Iris pigment epithelial cell (primary cell): ENCODE results near the gene NUP107.

Experiments
- DNase-seq: peaks from one replicate; pipeline ENCODE4 v3.0.0-alpha.2; 2011; ENCODE audit warnings: low read depth

The NUP107 gene

DNA sequence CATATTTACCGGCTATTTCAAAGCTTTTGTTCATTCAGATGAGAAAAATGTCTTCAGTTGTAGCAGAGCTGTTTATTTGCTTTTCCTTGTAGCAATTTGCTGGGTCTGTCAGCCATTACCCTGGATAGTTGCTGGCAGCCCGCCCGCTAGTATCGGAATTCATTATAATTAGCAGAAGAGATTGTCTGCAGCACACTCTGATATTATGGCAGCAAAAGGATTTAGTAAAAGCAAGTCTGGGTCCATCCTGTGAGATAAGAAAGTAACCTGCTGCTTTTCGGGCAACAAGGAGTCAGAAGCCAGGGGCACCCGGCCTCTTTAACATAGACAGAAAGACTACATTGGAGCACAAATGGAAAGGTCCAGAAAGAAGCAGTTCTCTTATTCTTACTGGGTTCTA lies 53.1 kb downstream of the NUP107 start:
- DNase-seq = no peak

DNA sequence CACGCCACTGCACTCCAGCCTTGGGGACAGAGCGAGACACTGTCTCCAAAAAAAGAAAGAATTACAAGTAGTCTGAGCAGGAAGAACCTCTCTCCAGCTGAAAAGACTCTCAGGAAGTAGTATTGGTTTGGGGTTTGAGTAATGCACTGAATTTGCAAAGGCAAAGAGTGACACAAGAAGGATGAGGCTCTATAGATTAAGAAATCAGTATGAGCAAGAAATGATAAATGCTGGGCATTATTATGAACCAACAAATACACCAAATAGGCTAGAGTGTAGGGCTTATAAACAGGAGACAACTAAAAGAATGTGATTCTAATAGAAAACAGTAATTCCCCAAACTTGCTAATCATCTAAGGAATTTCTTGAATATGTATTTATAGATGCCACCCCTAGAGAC lies 56.6 kb downstream of the NUP107 start:
- DNase-seq = peak; percentile 18

DNA sequence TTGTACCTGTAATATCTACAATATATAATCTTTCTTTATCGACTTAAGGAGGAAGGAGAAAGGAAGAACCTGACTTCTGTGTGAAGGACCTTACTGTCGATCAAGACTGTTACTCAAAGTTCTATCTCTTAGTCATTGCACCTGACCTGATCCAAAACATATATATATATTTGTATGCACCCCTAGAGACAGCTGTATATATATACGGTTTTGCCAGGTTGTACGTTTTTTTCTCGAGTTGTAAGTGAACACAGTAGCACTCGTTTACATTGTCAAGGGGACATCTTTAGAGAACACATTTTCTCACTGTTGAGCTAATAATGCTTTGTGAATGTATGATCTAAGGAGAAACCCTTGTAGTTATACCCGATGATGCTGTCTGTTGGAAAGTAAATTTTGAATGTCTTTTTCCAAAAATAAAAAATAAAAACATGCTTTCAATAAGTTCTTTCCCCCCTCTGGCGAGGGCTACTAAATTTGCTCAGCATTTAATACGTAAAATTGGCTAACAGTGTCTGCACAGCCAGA lies 58.7 kb downstream of the NUP107 start:
- no peak for DNase-seq

DNA sequence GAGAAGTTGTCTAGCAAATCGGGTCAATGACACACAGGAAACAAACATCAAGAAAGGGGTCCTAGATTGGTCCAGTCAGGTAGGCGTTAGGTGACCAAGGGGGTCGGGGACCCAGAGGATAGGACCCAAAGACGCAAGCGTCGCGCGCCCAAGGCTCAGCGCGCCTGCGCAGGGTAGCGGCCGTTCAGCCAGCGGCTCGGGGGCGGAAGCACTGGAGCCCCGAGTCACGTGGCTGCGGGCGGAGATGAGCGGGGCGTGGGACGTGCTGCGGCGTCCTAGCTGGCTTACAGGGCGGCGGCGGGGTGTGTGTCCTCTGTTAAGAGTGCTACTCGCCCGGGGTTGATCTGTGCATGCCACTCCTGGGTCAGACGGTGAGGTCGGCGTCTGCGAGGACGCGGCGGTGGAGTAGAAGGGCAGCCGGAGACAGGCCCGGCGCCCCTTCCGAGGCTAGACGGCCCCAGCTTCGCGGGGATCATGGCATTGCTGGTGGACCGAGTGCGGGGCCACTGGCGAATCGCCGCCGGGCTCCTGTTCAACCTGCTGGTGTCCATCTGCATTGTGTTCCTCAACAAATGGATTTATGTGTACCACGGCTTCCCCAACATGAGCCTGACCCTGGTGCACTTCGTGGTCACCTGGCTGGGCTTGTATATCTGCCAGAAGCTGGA lies 59.3 kb downstream of the NUP107 start, which contains the start of gene SLC35E3:
SLC35E3 (plus strand) TSS at position 273 of the 668 bp plus-strand sequence; CDS start at position 475, 202 bp downstream.
- peak; percentile 89 for DNase-seq

DNA sequence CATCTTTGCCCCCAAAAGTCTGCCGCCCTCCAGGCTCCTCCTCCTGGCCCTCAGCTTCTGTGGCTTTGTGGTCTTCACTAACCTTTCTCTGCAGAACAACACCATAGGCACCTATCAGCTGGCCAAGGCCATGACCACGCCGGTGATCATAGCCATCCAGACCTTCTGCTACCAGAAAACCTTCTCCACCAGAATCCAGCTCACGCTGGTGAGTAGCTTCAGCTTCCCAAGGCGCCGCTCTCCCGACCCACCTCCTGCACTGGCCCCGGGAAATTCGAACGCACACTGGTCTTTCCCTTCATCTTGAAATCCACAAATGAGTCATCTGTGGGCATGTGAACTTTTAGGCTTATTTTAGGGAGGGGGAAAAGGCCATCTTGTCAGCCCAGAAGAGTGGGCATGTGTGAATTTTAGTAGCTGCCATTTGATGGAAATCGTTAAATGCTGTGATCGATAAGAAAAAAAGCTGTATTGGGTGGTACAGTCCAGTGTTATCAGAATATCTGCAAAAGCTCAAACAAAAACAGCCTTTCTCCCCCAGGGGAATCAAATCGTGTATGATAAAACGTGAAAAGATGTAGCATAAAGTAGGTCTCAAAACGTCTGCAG lies 59.9 kb downstream of the NUP107 start:
- DNase-seq = peak; percentile 80

DNA sequence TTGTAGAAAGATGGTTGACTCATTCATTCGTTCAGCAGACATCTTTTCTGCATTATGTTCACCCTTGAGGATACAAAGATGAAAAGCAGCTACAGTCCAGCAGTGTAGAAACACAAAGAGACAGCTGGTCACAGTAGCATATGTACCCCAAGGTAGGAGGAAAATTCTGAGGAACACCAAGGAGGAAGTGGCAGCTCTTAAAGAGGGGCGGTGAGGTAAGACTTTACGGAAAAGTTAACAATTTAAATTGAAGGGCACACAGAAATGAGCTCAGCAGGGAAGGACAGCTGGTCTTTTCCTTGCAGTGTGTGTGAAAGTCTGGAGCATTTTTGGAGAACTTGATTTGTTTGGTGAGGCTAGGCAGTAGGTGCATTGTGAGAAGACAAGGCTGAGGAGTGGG lies 62.7 kb downstream of the NUP107 start:
- DNase-seq = no peak

DNA sequence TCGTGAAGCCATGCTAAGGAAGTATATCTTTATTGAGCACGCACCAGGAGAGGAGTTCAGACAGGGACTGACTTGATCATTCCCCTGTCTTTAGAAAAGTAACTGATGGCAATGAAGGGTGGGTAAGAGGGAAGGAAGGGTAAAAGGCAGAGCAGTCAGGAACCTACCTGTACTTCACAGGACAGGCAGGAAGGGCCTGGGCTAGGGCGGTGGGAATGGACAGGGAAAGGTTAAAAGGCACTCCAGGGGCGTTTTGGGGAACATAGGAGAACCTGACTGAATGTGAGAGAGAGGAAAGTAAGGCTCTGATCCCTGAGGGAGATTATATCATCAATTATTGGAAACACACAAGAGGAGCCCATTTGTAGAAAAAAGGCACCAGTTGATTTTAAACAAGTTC lies 63.1 kb downstream of the NUP107 start:
- DNase-seq = no peak

DNA sequence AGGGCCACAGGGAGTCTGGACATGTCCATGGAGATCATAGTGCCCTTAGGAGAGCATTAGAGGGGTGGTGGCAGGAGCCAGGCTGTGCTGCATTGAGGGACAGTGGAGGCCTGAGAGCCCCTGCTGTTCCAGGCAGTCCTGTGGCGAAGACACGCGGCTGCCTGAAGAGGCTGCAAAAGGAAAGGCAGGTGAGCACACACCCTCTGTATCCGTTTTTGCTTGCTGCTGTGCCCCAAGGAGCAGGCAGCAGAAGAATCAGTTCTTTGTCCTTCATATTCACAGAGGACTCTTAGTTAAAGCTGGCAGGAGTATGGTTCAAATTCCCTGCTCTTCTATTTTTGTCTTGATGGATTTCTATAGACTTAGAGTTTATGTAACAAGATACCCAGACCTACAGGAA lies 63.7 kb downstream of the NUP107 start:
- no peak for DNase-seq

DNA sequence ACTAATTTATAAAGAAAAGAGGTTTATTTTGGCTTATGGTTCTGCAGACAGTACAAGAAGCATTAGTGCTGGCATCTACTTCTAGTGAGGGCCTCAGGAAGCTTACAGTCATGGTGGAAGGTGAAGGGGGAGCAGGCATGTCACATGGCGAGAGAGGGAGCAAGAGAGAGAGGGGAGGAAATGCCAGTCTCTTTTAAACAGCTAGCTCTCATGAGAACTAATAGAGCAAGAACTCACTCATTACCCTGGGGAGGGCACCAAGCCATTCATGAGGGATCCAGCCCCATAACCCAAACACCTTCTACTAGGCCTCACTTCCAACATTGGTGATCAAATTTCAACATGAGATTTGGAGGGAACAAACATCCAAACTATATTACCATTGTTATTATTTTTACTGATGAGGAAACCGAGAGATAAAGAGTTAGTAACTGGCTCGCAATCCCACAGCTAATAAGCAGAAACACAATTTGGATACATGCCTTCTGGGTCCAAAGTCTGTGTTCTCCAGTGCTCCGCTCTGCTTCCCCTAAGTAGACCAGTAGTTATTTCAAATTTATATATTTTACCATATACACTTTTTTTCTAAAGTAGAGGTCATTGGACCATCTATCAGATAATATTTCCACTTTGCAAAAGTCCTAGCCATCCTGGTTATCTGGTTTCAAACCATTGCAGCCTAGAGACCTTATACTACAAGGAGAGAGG lies 68.9 kb downstream of the NUP107 start:
- no peak for DNase-seq

DNA sequence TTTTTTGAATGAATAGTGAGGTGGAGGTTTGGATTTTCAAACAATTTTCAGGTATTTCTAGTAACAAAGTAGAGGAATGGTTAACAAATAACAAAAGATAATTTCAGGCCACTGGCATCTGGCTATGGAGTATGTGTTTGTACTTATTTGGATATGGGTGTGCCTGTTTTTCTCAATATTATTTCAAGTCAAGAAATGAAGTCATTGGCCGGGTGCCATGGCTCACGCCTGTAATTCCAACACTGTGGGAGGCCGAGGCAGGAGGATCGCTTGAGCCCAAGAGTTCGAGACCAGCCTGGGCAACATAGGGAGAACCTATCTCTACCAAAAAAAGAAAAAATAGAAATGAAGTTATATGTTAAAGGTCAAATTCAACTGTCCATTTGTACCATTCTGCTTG lies 73.1 kb downstream of the NUP107 start:
- no peak for DNase-seq

DNA sequence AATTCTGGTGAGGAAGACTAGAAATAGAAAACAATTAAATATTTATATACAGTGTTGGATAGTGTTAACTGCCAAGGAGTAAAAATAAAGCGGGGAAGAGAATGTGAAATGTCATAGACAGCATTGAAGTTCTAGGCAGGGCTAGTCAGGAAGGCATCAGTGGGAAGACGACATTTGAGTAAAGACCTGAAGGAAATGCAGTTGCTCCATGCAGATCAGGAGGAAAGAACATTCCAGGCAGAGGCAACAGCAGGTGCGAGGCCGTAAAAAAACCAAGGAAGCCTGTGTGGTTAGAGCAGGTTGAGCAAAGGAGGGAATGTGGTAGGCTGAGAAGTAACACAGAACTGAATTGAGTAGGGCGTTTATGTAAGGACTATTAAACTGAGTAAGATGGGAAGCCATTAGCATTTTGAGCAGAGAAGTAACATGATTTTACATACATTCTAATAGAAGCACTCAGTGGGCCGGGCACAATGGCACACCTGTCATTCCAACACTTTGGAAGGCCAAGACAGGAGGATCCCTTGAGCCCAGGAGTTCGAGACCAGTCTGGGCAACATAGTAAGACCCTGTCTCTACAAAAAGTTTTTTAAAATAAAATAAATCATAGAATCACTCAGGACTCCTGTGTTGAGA lies 74.1 kb downstream of the NUP107 start:
- DNase-seq = no peak

DNA sequence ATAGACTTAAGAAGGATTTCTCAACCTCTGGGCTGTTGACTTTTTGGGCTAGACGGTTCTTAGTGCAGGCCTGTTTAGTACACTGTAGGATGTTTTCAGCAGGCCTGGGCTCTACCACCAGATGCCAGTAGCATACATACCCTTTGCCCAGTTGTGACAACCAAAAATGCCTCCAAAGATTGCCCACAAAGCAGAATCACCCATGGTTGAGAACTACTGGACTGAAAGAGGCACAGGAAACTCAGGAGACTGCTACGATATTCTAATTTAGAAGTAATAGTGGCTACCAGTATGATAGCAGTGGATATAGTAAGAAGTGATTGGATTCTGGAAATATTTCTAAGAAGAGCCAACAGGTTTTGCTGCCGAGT lies 74.6 kb downstream of the NUP107 start:
- DNase-seq = no peak

DNA sequence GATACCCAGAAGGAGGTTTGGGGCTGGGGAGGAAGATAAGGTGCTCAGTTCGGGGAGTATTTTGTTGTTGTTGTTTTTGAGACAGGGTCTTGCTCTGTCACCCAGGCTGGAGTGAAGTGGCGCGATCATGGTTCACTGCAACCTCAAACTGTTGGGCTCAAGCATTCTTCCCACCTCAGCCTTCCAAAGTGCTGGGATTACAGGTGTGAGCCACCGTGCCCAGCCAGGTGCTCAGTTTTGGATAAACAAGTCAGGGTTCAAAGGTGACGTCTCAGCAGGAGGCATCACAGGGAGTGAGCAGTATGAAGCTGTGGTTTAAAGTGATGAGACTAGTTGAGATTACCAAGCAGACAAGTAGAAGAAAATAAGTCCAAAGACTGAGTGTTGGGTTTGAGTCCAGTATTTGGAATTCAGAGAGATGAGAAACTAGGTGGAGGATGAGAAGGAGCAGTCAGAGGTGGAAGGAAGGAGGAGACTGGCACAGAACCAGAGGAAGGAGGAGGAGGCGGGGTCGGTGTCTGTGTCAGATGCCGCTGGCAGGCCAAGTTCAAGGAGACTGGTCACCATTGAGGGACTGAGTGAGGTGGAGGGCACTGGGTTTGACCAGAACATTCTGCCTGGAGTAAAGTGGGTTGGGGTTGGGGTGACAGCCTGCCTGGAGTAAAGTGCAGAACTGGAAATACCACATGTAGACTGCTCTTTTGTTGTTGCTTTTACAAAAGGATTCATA lies 75.3 kb downstream of the NUP107 start:
- no peak for DNase-seq

DNA sequence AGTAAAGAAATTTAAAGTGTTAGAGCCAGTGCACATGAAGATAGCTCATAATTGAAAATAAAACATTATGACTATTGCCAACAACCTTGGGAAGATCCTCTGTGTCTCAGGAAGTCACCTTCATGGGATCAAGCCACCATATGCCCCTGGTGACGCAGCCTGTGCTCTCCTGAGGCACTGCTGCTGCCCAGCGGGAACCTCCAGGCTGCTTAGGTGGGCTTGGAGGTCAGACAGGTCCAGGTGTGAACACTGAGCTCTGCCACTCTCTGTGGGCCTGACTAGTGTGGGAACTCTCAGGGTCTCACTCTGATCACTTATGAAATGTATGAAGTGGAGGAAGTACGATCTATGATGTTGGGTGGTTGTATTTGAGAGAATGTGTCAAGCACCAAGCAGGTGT lies 75.9 kb downstream of the NUP107 start:
- DNase-seq = no peak

DNA sequence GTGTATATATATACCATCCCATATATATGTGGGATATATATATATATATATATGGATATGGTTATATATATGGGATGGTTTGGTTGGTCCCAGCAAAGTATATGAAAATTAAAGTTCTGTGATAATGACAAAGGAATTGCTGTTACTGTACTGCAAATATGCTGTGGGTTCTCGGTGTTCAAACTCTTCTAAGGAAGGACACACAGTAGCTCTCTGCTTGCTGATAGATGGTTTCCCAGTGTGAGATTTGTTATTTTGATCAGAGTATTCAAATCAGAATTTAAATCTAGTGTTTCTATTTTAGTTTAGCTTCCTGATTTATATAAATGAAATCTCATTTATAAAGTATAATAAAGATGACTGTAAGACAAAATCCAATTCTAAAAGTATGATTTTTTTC lies 78.9 kb downstream of the NUP107 start:
- no peak for DNase-seq

DNA sequence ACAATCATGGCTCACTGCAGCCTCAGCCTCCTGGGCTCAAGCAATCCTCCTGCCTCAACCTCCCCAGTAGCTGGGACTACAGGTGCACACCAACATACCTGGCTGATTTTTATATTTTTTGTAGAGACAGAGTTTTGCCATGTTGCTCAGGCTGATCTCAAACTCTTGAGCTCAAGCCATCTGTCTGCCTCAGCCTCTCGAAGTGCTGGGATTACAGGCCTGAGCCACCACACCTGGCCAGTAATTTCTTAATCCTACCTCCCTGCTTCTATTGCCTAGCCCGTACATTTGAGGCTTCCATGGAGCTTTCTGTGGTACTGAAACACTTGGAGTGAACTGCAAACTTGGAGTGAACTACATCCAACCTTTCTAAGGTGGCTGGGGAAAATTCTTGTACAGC lies 79.9 kb downstream of the NUP107 start:
- DNase-seq = no peak

DNA sequence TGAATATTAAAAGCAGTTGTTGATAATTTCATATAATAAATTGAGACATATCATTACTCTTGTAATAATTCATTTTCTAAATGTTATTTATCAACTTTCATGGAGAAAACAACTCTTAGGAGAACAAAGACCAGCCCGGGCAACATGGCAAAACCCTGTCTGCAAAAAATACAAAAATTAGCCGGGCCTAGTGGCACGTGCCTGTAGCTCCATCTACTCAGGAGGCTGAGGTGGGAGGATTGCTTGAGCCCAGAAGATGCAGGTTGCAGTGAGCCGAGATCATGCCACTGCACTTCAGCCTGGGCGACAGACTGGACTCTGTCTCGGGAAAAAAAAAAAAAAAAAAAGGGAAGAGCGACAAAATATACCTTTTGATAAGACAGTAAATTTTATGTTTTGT lies 80.4 kb downstream of the NUP107 start:
- no peak for DNase-seq

DNA sequence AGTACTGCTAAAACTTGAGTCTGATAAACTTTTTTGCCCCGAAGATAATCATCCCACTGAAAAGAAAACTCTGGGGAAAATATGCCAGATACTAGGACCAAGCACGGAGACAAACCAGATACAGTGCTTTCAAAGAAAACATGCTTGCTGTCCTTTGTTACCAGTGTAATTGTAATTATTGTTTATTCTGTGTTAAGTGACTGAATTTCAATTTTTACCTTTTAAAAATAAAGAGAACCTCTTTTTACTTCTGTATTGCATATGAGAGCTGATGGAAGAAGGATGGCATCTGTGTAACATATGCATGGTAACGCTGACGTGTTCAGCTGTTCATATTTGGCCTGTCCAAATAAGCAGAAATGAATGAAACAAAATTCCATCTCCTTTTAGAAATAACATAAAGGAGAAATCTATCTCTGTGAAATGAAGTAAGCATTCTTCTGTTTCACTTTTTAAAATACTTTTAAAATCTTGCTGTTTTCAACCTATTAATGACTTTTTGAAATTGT lies 81.7 kb downstream of the NUP107 start:
- no peak for DNase-seq

DNA sequence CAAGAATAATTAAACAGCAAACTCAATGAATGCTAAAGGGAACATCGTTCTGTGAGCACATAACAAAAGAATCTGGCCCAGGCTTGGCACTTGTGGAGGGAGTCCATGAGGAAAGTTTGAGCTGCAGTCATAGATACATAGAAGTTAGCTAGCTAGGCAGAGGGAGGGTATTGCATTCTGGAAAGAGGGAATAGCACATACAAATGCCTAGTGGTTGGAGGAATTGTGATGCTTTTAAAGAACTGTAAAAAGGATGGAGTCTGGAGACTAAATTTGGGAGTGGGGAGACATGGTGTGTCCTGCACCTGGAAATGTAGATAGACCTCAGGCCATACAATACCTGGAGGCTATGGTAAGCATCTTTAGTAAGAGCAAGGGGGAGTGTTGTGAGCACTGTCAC lies 83.2 kb downstream of the NUP107 start:
- no peak for DNase-seq

DNA sequence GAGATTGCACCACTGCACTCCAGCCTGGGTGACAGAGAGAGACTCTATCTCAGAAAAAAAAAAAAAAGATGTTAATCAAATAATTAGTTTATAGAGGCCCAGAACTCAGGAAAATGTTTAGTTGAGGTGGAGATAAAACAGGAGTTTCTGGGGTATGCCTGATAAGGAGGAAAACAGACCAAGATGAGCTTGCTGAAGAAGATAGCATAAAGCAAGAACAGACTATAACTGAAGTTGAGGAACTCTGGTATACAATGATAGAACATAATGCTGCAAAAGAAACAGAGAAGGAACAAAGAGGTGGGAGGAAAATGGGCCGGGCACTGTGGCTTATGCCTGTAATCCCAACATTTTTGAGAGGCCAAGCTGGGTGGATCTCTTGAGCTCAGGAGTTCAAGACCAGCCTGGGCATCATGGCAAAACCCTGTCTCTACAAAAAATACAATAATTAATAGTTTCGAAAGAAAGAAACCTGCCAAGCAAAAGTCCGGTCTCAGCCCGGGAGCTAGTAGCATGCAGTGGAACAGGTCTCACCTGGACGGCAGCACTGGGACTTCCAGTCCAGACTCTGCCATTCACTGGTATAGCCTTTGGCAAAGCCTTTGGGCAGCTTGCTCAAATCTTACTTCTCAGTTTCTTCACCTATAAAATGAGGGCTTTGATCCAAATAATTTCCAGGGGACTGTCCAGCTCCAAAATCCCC lies 84.6 kb downstream of the NUP107 start:
- no peak for DNase-seq

DNA sequence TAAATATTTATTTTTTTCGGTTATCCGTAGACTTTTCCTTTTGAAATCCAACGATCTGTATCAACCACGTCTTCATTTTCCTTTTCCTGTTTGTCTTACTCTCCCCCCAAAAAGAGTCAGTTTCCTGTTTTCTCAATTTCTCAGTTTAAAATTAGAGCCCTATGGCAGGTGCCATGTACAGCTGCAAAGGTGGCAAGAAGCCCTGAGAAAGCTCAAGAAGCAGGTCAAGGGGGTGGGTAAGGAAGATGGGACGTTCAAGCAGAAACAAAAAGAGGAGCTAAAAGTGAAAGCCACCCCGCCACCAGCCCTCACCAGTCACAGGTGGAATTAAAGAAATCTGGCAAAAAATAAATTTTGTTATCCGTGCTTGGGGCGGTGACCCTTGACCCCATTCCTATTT lies 85.9 kb downstream of the NUP107 start:
- DNase-seq = no peak
